ENCODE measurements around the gene C16orf89.

Gene C16orf89

DNA sequence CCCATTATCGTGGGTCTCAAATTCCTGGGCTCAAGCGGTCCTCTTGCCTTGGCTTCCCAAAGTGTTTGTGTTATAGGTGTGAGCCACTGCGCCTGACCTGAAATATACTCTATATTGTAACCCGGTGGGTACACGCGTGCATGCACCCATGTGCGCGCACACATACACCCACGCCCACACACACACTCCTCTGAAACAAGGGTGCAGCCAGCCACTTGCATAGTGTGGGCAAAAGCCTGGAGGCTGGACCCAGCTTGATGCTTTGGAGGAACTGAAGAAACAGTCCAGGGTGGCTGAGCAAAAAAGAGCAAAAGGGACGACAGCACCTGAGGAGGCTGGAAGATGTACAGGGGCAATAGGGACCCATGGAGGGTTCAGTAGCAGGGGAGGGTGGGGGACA lies 61.9 kb downstream of the C16orf89 start:
- TF ChIP-seq OSR1 (CRISPR knock-in tag; IDR thresholded peaks at IDR 0.05) (no peak), ISL1 (CRISPR knock-in tag; IDR thresholded peaks at IDR 0.05) (no peak), ZFP3 (CRISPR knock-in tag; IDR thresholded peaks at IDR 0.05) (no peak), PPARA (CRISPR knock-in tag; IDR thresholded peaks at IDR 0.05; ENCODE audit: borderline replicate concordance) (no peak), ESRRG (CRISPR knock-in tag; IDR thresholded peaks at IDR 0.05) (no peak), ZNF565 (CRISPR knock-in tag; conservative IDR thresholded peaks at IDR 0.05; ENCODE audit: low read depth) (no peak), ZFP30 (CRISPR knock-in tag; IDR thresholded peaks at IDR 0.05) (no peak), TOX (CRISPR knock-in tag; IDR thresholded peaks at IDR 0.05; ENCODE audit: borderline replicate concordance) (no peak), ZNF70 (CRISPR knock-in tag; IDR thresholded peaks at IDR 0.05) (no peak), SNAI2 (CRISPR knock-in tag; IDR thresholded peaks at IDR 0.05) (no peak), CSDC2 (CRISPR knock-in tag; IDR thresholded peaks at IDR 0.05) (no peak), GLIS3 (CRISPR knock-in tag; IDR thresholded peaks at IDR 0.05) (no peak), ARNTL (CRISPR knock-in tag; IDR thresholded peaks at IDR 0.05; ENCODE audit: borderline replicate concordance, low read depth) (no peak), BACH2 (CRISPR knock-in tag; IDR thresholded peaks at IDR 0.05; ENCODE audit: borderline replicate concordance) (no peak), RARB (CRISPR knock-in tag; IDR thresholded peaks at IDR 0.05) (no peak)
- TF ChIP-seq, protein P1, sequence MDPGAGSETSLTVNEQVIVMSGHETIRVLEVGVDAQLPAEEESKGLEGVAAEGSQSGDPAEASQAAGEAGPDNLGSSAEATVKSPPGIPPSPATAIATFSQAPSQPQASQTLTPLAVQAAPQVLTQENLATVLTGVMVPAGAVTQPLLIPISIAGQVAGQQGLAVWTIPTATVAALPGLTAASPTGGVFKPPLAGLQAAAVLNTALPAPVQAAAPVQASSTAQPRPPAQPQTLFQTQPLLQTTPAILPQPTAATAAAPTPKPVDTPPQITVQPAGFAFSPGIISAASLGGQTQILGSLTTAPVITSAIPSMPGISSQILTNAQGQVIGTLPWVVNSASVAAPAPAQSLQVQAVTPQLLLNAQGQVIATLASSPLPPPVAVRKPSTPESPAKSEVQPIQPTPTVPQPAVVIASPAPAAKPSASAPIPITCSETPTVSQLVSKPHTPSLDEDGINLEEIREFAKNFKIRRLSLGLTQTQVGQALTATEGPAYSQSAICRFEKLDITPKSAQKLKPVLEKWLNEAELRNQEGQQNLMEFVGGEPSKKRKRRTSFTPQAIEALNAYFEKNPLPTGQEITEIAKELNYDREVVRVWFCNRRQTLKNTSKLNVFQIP (CRISPR knock-in tag; IDR thresholded peaks at IDR 0.05; ENCODE audit: borderline replicate concordance, low read depth) = no peak
- TF ChIP-seq, protein P2, sequence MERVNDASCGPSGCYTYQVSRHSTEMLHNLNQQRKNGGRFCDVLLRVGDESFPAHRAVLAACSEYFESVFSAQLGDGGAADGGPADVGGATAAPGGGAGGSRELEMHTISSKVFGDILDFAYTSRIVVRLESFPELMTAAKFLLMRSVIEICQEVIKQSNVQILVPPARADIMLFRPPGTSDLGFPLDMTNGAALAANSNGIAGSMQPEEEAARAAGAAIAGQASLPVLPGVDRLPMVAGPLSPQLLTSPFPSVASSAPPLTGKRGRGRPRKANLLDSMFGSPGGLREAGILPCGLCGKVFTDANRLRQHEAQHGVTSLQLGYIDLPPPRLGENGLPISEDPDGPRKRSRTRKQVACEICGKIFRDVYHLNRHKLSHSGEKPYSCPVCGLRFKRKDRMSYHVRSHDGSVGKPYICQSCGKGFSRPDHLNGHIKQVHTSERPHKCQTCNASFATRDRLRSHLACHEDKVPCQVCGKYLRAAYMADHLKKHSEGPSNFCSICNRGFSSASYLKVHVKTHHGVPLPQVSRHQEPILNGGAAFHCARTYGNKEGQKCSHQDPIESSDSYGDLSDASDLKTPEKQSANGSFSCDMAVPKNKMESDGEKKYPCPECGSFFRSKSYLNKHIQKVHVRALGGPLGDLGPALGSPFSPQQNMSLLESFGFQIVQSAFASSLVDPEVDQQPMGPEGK (CRISPR knock-in tag; IDR thresholded peaks at IDR 0.05; ENCODE audit: borderline replicate concordance) = no peak
- TF ChIP-seq, protein P3, sequence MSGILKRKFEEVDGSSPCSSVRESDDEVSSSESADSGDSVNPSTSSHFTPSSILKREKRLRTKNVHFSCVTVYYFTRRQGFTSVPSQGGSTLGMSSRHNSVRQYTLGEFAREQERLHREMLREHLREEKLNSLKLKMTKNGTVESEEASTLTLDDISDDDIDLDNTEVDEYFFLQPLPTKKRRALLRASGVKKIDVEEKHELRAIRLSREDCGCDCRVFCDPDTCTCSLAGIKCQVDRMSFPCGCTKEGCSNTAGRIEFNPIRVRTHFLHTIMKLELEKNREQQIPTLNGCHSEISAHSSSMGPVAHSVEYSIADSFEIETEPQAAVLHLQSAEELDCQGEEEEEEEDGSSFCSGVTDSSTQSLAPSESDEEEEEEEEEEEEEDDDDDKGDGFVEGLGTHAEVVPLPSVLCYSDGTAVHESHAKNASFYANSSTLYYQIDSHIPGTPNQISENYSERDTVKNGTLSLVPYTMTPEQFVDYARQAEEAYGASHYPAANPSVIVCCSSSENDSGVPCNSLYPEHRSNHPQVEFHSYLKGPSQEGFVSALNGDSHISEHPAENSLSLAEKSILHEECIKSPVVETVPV (CRISPR knock-in tag; IDR thresholded peaks at IDR 0.05) = no peak
- TF ChIP-seq, protein P4, sequence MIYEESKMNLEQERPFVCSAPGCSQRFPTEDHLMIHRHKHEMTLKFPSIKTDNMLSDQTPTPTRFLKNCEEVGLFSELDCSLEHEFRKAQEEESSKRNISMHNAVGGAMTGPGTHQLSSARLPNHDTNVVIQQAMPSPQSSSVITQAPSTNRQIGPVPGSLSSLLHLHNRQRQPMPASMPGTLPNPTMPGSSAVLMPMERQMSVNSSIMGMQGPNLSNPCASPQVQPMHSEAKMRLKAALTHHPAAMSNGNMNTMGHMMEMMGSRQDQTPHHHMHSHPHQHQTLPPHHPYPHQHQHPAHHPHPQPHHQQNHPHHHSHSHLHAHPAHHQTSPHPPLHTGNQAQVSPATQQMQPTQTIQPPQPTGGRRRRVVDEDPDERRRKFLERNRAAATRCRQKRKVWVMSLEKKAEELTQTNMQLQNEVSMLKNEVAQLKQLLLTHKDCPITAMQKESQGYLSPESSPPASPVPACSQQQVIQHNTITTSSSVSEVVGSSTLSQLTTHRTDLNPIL (CRISPR knock-in tag; IDR thresholded peaks at IDR 0.05; ENCODE audit: low read depth) = no peak
- ATAC-seq = no peak

DNA sequence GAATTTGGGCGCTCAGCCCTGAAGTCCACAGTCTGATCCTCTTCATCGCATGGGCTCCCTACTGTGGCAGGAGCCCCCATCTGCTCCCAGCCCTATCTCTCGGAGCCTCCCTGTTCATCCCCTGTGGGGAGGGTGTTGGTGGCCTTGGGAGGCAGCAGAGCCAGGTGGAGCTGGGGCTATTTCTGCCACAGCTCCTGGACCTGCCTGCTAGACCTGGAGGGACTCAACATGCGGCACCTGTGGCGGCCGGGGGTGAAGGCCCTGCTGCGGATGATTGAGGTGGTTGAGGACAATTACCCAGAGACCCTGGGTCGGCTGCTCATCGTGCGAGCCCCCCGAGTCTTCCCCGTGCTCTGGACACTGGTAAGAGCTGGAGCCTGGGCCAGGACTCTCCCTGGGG lies 62.5 kb downstream of the C16orf89 start:
- TF ChIP-seq ZNF70 (CRISPR knock-in tag; IDR thresholded peaks at IDR 0.05) = no peak
- TF ChIP-seq, protein P3 (CRISPR knock-in tag; IDR thresholded peaks at IDR 0.05) = no peak
- no peak for TF ChIP-seq SNAI2 (CRISPR knock-in tag; IDR thresholded peaks at IDR 0.05)
- no peak for TF ChIP-seq ZNF565 (CRISPR knock-in tag; conservative IDR thresholded peaks at IDR 0.05; ENCODE audit: low read depth)
- no peak for TF ChIP-seq ISL1 (CRISPR knock-in tag; IDR thresholded peaks at IDR 0.05)
- TF ChIP-seq ZC3H10 (CRISPR knock-in tag; IDR thresholded peaks at IDR 0.05) = no peak
- no peak for TF ChIP-seq OSR1 (CRISPR knock-in tag; IDR thresholded peaks at IDR 0.05)
- TF ChIP-seq ZNF8 (CRISPR knock-in tag; IDR thresholded peaks at IDR 0.05) = no peak
- TF ChIP-seq, protein P4 (CRISPR knock-in tag; IDR thresholded peaks at IDR 0.05; ENCODE audit: low read depth) = no peak
- no peak for TF ChIP-seq ZFP3 (CRISPR knock-in tag; IDR thresholded peaks at IDR 0.05)
- no peak for TF ChIP-seq ESRRG (CRISPR knock-in tag; IDR thresholded peaks at IDR 0.05)
- TF ChIP-seq BACH2 (CRISPR knock-in tag; IDR thresholded peaks at IDR 0.05; ENCODE audit: borderline replicate concordance) = no peak
- no peak for ATAC-seq

DNA sequence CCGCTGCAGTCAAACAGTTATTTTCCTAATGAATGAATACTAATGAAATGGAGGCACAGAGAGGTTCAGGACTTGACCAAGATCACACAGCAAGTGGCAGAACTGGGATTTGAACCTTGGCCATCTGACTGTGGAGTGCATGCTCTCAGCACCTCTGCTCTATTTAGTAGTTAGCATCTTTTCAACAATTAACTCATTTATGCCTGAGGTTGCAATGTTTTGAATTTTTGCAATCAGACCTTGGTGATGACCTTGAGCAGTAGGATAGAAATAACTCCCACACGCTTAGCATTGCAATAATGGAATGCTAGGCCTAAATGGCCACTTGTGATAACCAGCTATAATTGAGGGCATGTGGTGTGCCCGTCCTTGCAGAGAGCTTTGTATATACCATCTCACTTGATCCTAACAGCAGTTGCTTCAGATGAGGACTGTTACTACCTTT lies 63.0 kb downstream of the C16orf89 start:
- ATAC-seq = no peak
- TF ChIP-seq GLIS3 (CRISPR knock-in tag; IDR thresholded peaks at IDR 0.05) (no peak), BACH2 (CRISPR knock-in tag; IDR thresholded peaks at IDR 0.05; ENCODE audit: borderline replicate concordance) (no peak), ISL1 (CRISPR knock-in tag; IDR thresholded peaks at IDR 0.05) (no peak), CSDC2 (CRISPR knock-in tag; IDR thresholded peaks at IDR 0.05) (no peak), TCF4 (CRISPR knock-in tag; IDR thresholded peaks at IDR 0.05; ENCODE audit: borderline replicate concordance) (no peak)
- TF ChIP-seq, protein P5, sequence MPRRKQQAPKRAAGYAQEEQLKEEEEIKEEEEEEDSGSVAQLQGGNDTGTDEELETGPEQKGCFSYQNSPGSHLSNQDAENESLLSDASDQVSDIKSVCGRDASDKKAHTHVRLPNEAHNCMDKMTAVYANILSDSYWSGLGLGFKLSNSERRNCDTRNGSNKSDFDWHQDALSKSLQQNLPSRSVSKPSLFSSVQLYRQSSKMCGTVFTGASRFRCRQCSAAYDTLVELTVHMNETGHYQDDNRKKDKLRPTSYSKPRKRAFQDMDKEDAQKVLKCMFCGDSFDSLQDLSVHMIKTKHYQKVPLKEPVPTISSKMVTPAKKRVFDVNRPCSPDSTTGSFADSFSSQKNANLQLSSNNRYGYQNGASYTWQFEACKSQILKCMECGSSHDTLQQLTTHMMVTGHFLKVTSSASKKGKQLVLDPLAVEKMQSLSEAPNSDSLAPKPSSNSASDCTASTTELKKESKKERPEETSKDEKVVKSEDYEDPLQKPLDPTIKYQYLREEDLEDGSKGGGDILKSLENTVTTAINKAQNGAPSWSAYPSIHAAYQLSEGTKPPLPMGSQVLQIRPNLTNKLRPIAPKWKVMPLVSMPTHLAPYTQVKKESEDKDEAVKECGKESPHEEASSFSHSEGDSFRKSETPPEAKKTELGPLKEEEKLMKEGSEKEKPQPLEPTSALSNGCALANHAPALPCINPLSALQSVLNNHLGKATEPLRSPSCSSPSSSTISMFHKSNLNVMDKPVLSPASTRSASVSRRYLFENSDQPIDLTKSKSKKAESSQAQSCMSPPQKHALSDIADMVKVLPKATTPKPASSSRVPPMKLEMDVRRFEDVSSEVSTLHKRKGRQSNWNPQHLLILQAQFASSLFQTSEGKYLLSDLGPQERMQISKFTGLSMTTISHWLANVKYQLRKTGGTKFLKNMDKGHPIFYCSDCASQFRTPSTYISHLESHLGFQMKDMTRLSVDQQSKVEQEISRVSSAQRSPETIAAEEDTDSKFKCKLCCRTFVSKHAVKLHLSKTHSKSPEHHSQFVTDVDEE (CRISPR knock-in tag; IDR thresholded peaks at IDR 0.05) = no peak
- TF ChIP-seq, protein P1 (CRISPR knock-in tag; IDR thresholded peaks at IDR 0.05; ENCODE audit: borderline replicate concordance, low read depth) = no peak
